ENCODE data around the gene ITM2A.

The ITM2A gene

DNA sequence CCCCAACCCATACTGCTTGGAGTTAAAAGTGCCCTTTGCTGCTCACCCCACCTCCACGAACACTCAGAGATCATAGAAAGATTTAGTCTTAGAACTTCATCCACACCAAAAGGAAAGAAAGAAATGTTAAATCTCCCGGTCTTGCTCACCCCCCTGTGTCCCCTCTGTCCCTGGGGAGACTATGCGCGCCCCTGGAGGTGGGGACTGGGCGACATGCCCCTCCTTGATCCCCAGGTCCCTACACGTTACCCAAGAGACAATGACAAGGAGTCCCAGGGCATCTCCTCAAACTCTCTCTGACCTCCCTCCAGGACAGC, 620 bp downstream of the ITM2A start (continued):
- TF ChIP-seq TOX (CRISPR knock-in tag; IDR thresholded peaks at IDR 0.05; ENCODE audit: borderline replicate concordance) (no peak), TSHZ2 (CRISPR knock-in tag; IDR thresholded peaks at IDR 0.05) (no peak), TCF4 (CRISPR knock-in tag; IDR thresholded peaks at IDR 0.05; ENCODE audit: borderline replicate concordance) (no peak), ZFP3 (CRISPR knock-in tag; IDR thresholded peaks at IDR 0.05) (no peak), GLIS3 (CRISPR knock-in tag; IDR thresholded peaks at IDR 0.05) (no peak), PPARA (CRISPR knock-in tag; IDR thresholded peaks at IDR 0.05; ENCODE audit: borderline replicate concordance) (no peak), ZFP30 (CRISPR knock-in tag; IDR thresholded peaks at IDR 0.05) (no peak)
- TF ChIP-seq, protein P1, sequence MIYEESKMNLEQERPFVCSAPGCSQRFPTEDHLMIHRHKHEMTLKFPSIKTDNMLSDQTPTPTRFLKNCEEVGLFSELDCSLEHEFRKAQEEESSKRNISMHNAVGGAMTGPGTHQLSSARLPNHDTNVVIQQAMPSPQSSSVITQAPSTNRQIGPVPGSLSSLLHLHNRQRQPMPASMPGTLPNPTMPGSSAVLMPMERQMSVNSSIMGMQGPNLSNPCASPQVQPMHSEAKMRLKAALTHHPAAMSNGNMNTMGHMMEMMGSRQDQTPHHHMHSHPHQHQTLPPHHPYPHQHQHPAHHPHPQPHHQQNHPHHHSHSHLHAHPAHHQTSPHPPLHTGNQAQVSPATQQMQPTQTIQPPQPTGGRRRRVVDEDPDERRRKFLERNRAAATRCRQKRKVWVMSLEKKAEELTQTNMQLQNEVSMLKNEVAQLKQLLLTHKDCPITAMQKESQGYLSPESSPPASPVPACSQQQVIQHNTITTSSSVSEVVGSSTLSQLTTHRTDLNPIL (CRISPR knock-in tag; IDR thresholded peaks at IDR 0.05; ENCODE audit: low read depth), result no peak

DNA sequence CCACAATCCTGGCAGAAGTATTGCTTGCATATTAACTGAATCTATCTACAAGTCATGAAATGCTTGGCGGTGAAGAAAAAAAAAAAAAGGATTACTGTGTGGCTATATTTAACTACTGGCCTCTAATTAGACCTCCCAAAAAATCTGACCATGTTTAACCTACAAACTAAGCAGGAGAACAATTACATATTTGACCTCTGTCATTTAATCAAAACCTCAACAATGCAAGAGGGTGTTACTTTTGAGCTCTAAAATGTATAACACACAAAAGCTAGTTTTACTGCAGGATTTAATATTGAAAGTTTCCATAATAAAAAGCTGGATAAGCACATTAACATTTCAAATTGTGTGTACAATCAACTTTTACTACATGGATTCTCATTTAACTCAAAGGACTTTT, 1.5 kb downstream of the ITM2A start:
- TF ChIP-seq ZNF8 (CRISPR knock-in tag; IDR thresholded peaks at IDR 0.05), result no peak
- no peak for TF ChIP-seq ARNTL (CRISPR knock-in tag; IDR thresholded peaks at IDR 0.05; ENCODE audit: borderline replicate concordance, low read depth)
- TF ChIP-seq TOX (CRISPR knock-in tag; IDR thresholded peaks at IDR 0.05; ENCODE audit: borderline replicate concordance), result no peak
- TF ChIP-seq PATZ1 (CRISPR knock-in tag; IDR thresholded peaks at IDR 0.05; ENCODE audit: borderline replicate concordance), result no peak
- no peak for TF ChIP-seq GLIS3 (CRISPR knock-in tag; IDR thresholded peaks at IDR 0.05)
- TF ChIP-seq, protein P2, sequence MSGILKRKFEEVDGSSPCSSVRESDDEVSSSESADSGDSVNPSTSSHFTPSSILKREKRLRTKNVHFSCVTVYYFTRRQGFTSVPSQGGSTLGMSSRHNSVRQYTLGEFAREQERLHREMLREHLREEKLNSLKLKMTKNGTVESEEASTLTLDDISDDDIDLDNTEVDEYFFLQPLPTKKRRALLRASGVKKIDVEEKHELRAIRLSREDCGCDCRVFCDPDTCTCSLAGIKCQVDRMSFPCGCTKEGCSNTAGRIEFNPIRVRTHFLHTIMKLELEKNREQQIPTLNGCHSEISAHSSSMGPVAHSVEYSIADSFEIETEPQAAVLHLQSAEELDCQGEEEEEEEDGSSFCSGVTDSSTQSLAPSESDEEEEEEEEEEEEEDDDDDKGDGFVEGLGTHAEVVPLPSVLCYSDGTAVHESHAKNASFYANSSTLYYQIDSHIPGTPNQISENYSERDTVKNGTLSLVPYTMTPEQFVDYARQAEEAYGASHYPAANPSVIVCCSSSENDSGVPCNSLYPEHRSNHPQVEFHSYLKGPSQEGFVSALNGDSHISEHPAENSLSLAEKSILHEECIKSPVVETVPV (CRISPR knock-in tag; IDR thresholded peaks at IDR 0.05), result no peak
- no peak for TF ChIP-seq RARB (CRISPR knock-in tag; IDR thresholded peaks at IDR 0.05)
- TF ChIP-seq, protein P1 (CRISPR knock-in tag; IDR thresholded peaks at IDR 0.05; ENCODE audit: low read depth), result no peak
- TF ChIP-seq BACH2 (CRISPR knock-in tag; IDR thresholded peaks at IDR 0.05; ENCODE audit: borderline replicate concordance), result no peak
- no peak for TF ChIP-seq PPARA (CRISPR knock-in tag; IDR thresholded peaks at IDR 0.05; ENCODE audit: borderline replicate concordance)
- TF ChIP-seq ESRRG (CRISPR knock-in tag; IDR thresholded peaks at IDR 0.05), result no peak
- ATAC-seq, result no peak

DNA sequence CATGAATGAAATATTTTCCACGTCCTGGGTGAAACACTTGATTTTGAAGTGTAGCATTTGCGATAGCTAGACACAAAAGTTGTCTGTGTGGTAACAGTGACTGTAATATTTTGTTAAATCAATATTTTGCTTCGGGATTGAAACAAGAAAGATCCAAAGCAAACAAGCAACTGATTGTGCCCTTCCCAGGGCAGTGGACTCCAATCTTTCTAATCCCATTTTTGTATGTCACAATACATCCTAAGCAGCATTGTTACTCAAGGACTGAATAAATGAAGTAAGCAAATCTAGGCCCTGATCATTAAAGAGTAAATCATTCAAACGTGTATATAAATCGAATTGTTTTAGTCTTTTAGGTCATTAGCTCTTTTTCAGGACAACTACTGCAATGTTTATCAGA, 2.8 kb downstream of the ITM2A start:
- ATAC-seq, result no peak
- TF ChIP-seq ESRRG (CRISPR knock-in tag; IDR thresholded peaks at IDR 0.05) (no peak), ZFP30 (CRISPR knock-in tag; IDR thresholded peaks at IDR 0.05) (no peak), BACH2 (CRISPR knock-in tag; IDR thresholded peaks at IDR 0.05; ENCODE audit: borderline replicate concordance) (no peak)

- ATAC-seq, result no peak
- TF ChIP-seq ZNF565 (CRISPR knock-in tag; conservative IDR thresholded peaks at IDR 0.05; ENCODE audit: low read depth) (no peak), PPARA (CRISPR knock-in tag; IDR thresholded peaks at IDR 0.05; ENCODE audit: borderline replicate concordance) (no peak), ARNTL (CRISPR knock-in tag; IDR thresholded peaks at IDR 0.05; ENCODE audit: borderline replicate concordance, low read depth) (no peak), GLIS3 (CRISPR knock-in tag; IDR thresholded peaks at IDR 0.05) (no peak), ZFP30 (CRISPR knock-in tag; IDR thresholded peaks at IDR 0.05) (no peak), ZNF70 (CRISPR knock-in tag; IDR thresholded peaks at IDR 0.05) (no peak), TCF4 (CRISPR knock-in tag; IDR thresholded peaks at IDR 0.05; ENCODE audit: borderline replicate concordance) (no peak), OSR1 (CRISPR knock-in tag; IDR thresholded peaks at IDR 0.05) (no peak), ZNF8 (CRISPR knock-in tag; IDR thresholded peaks at IDR 0.05) (no peak), CSDC2 (CRISPR knock-in tag; IDR thresholded peaks at IDR 0.05) (no peak), BACH2 (CRISPR knock-in tag; IDR thresholded peaks at IDR 0.05; ENCODE audit: borderline replicate concordance) (no peak), PATZ1 (CRISPR knock-in tag; IDR thresholded peaks at IDR 0.05; ENCODE audit: borderline replicate concordance) (no peak)
- TF ChIP-seq, protein P2 (CRISPR knock-in tag; IDR thresholded peaks at IDR 0.05), result no peak
Observed at GRCh38 chrX:79361192-79361870, 5.8 kb downstream of the ITM2A start.

Data from SK-N-SH treated with all-trans-retinoic acid at 6 μM for 48 hours (cell line).